Measurements from ENCODE around the gene PDGFB. TPM values are rescaled to one million over a fixed set of nuclear protein-coding genes. Genes with fewer than 3 reads are reported as not detected.

Gene PDGFB
- total and polyA plus RNA-seq, 2 donors (not counting 1 experiment from before 2014, with no cell fraction given) = 0.04 TPM; not detected in 1

DNA sequence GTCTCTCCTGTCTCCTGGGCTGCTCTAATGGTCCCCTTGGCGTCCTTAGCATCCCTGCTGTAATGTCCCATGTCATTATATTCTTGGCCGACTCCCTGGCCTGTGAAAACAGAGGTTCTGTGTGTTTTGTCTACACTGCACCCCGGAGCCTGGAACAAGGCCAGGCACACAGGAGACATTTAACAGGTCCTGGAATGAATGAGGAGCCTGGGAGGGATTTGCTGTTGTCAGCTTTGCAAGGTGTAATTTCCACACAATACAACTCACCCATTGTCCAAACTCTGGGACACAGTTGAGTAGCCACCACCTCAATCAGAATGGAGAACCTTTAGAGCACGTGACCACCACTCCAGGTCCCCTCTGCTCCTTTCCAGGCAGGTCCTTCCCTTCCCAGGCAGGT lies 14.9 kb upstream of the PDGFB start:
- Histone ChIP-seq H3K4me2 (replicated peaks; ENCODE audit: low read depth, low read length, poor library complexity, severe bottlenecking) (no peak overlapping the region), H2AFZ (ENCODE audit: insufficient read depth, low read depth, low read length, poor library complexity, severe bottlenecking) (no peak overlapping the region), H3K36me3 (replicated peaks in 1 of 2; ENCODE audit: control extremely low read depth in 1 of 2, control insufficient read depth in 1 of 2, extremely low read depth in 1 of 2, insufficient read depth in 2 of 2, low read length in 1 of 2) (no peaks in the 10 kb centered on the region), H3K4me1 (ENCODE audit: control insufficient read depth in 2 of 2, insufficient read depth in 2 of 2, low read length in 2 of 2) (peaks cover 6% of the 10 kb centered on the region in 2 donors), H3K27ac (ENCODE audit: low read length in 2 of 2) (no peak overlapping the region), H3K4me3 (ENCODE audit: control extremely low read depth in 1 of 5, extremely low read depth in 1 of 5, insufficient read depth in 1 of 5, low read depth in 2 of 5, low read length in 4 of 5) (no peak overlapping the region), H3K27me3 (replicated peaks in 1 of 4; ENCODE audit: control extremely low read depth in 1 of 4, control insufficient read depth in 3 of 4, insufficient read depth in 4 of 4, low read length in 3 of 4) (peaks cover 0 to 24% (median 4%) of the 10 kb centered on the region in 4 experiments), H3K79me2 (ENCODE audit: control insufficient read depth, insufficient read depth, low read length) (no peaks in the 10 kb centered on the region), H3K9me3 (ENCODE audit: control extremely low read depth in 1 of 3, control insufficient read depth in 2 of 3, insufficient read depth in 1 of 3, low read length in 2 of 3) (peaks cover 0 to 32% (median 6%) of the 10 kb centered on the region in 3 donors), H3K9ac (ENCODE audit: low read length) (no peak overlapping the region), H4K20me1 (ENCODE audit: control insufficient read depth, insufficient read depth, low read length, poor library complexity, severe bottlenecking) (no peaks in the 10 kb centered on the region)
- no peak for DNase-seq
- no peak overlapping the region for H3K4me3 Mint-ChIP-seq
- TF ChIP-seq EZH2 (IDR thresholded peaks at IDR 0.05; ENCODE audit: borderline replicate concordance, insufficient read depth, low read depth, low read length, poor library complexity, severe bottlenecking) = no peak
- no peak for TF ChIP-seq CTCF (IDR thresholded peaks at IDR 0.05)
- CTCF ChIA-PET = interaction anchor here (0.7 kb wide), 1 partner anchor 55 kb away, joined by 4 read pairs; no protein-coding TSS in a partner anchor
- H3K27ac Mint-ChIP-seq = no peak overlapping the region
- POLR2A ChIA-PET = interaction anchor here (0.7 kb wide), 1 partner anchor 38 kb away, joined by 3 read pairs; no protein-coding TSS in a partner anchor
- ATAC-seq (ENCODE audit: low read depth) = no peak
- WGBS (ENCODE audit: insufficient coverage) = 71% methylated on average over 3 of the region's 4 CpGs
- peaks cover 3% of the 10 kb centered on the region for H3K9me3 Mint-ChIP-seq (ENCODE audit: insufficient read depth)
- H3K27me3 Mint-ChIP-seq = peaks cover 21% of the 10 kb centered on the region
- peaks cover 6% of the 10 kb centered on the region for H3K4me1 Mint-ChIP-seq
- intact Hi-C loops (cut with micrococcal nuclease) = no loop called here

GRCh38 chr22:39257901-39258475 lies 13.2 kb upstream of the PDGFB start:
- peaks cover 3% of the 10 kb centered on the region for H3K9me3 Mint-ChIP-seq (ENCODE audit: insufficient read depth)
- intact Hi-C loops (cut with micrococcal nuclease) = no loop called here
- CTCF ChIA-PET = interaction anchor here (0.9 kb wide), 1 partner anchor 87 kb away, joined by 3 read pairs; no protein-coding TSS in a partner anchor

More at GRCh38 chr22:39257901-39258475, 13.2 kb upstream of the PDGFB start:
- no peaks in the 10 kb centered on the region for H3K36me3 ChIP-seq (replicated peaks in 1 of 2; ENCODE audit: control extremely low read depth in 1 of 2, control insufficient read depth in 1 of 2, extremely low read depth in 1 of 2, insufficient read depth in 2 of 2, low read length in 1 of 2)
- Mint-ChIP-seq H3K27me3 (peaks cover 17% of the 10 kb centered on the region), H3K4me3 (no peak overlapping the region), H3K4me1 (peaks cover 8% of the 10 kb centered on the region), H3K27ac (no peak overlapping the region)
- POLR2A ChIA-PET = no interaction called here
- no peak overlapping the region for H3K9ac ChIP-seq (ENCODE audit: low read length)
- WGBS (ENCODE audit: insufficient coverage) = 84% methylated on average over 16 of the region's 16 CpGs
- H3K4me1 ChIP-seq (ENCODE audit: control insufficient read depth in 2 of 2, insufficient read depth in 2 of 2, low read length in 2 of 2) = peaks cover 9 to 10% of the 10 kb centered on the region in 2 donors
- H2AFZ ChIP-seq (ENCODE audit: insufficient read depth, low read depth, low read length, poor library complexity, severe bottlenecking) = no peak overlapping the region
- H3K4me2 ChIP-seq (replicated peaks; ENCODE audit: low read depth, low read length, poor library complexity, severe bottlenecking) = no peak overlapping the region
- no peak for ATAC-seq (ENCODE audit: low read depth)
- TF ChIP-seq EZH2 (IDR thresholded peaks at IDR 0.05; ENCODE audit: borderline replicate concordance, insufficient read depth, low read depth, low read length, poor library complexity, severe bottlenecking) = no peak
- no peak for TF ChIP-seq CTCF (IDR thresholded peaks at IDR 0.05)
- peaks cover 0 to 30% (median 9%) of the 10 kb centered on the region in 4 experiments for H3K27me3 ChIP-seq (replicated peaks in 1 of 4; ENCODE audit: control extremely low read depth in 1 of 4, control insufficient read depth in 3 of 4, insufficient read depth in 4 of 4, low read length in 3 of 4)
- H3K4me3 ChIP-seq (ENCODE audit: control extremely low read depth in 1 of 5, extremely low read depth in 1 of 5, insufficient read depth in 1 of 5, low read depth in 2 of 5, low read length in 4 of 5) = no peak overlapping the region
- H3K79me2 ChIP-seq (ENCODE audit: control insufficient read depth, insufficient read depth, low read length) = no peaks in the 10 kb centered on the region
- no peaks in the 10 kb centered on the region for H4K20me1 ChIP-seq (ENCODE audit: control insufficient read depth, insufficient read depth, low read length, poor library complexity, severe bottlenecking)
- peaks cover 0 to 26% (median 6%) of the 10 kb centered on the region in 3 donors for H3K9me3 ChIP-seq (ENCODE audit: control extremely low read depth in 1 of 3, control insufficient read depth in 2 of 3, insufficient read depth in 1 of 3, low read length in 2 of 3)
- no peak overlapping the region for H3K27ac ChIP-seq (ENCODE audit: low read length in 2 of 2)
- no peak for DNase-seq

Data from B cell (primary cell).